A549 (cell line): ENCODE measurements around the gene RASGEF1C. TPM values are rescaled to one million over a fixed set of nuclear protein-coding genes. Genes with fewer than 3 reads are reported as not detected.

Experiments
- ATAC-seq, 2 experiments: fragments of 200-7000 bp in 1 of 2; fragments of >200 bp in 1 of 2; cut with Nextera tagmentation in 1 of 2; cut with Tn5 transposase in 1 of 2; 3 replicates each; pipeline versions ENCODE4 v1.8.0 to v1.9.1; 2018 to 2020; ENCODE audit warnings: mild to moderate bottlenecking in 1 of 2, moderate library complexity in 1 of 2
- CTCF ChIA-PET: fragments of 300-600 bp; sonication (Branson Sonifier 250); formaldehyde crosslinking; extraction: SDS; loops from one replicate; lab custom pipeline; 2021; ENCODE audit warnings: antibody characterized with exemption, inconsistent platforms; lab: Yijun Ruan, JAX
- POLR2A ChIA-PET: fragments of 350-600 bp; formaldehyde crosslinking; extraction: SDS; loops from one replicate; lab custom pipeline; 2021; ENCODE audit warnings: antibody characterized with exemption, inconsistent platforms; lab: Yijun Ruan, JAX
- DNase-seq, 2 experiments: peaks; one replicate each; pipeline versions ENCODE4 v3.0.0 to v3.0.0-alpha.2; 2011 to 2016; ENCODE audit warnings: low read depth in 1 of 2, low spot score in 1 of 2
- FAIRE-seq: peaks from 2 replicates; lab custom pipeline; 2011; peaks lifted over from hg19 to GRCh38; lab: Jason Lieb, UNC
- H3K27ac ChIP-seq, 2 experiments: fragments of >200 bp; sonication (Bioruptor Twin); formaldehyde crosslinking; 3 replicates each; pipeline ENCODE4 v1.5.1; 2016 to 2017
- H3K4me1 ChIP-seq: fragments of >200 bp; sonication (Bioruptor Twin); formaldehyde crosslinking; 3 replicates; pipeline ENCODE4 v1.6.1; 2016
- H3K4me2 ChIP-seq: fragments of >200 bp; sonication (Bioruptor Twin); formaldehyde crosslinking; 3 replicates; pipeline ENCODE4 v1.6.1; 2016
- H3K4me3 ChIP-seq: fragments of >200 bp; sonication (Bioruptor Twin); formaldehyde crosslinking; 3 replicates; pipeline ENCODE4 v1.5.1; 2016
- H3K9me3 ChIP-seq: fragments of >200 bp; sonication (Bioruptor Twin); formaldehyde crosslinking; 3 replicates; pipeline ENCODE4 v1.6.1; 2016
- BHLHE40 ChIP-seq: IDR thresholded peaks from 2 replicates; pipeline ENCODE4 v1.6.1; 2012; ENCODE audit warnings: low read depth, low read length, inconsistent platforms
- EHF ChIP-seq: fragments of 250-450 bp; sonication (Bioruptor Pico); IDR thresholded peaks from 2 replicates; pipeline ENCODE4 v1.5.0; 2020; ENCODE audit warnings: mild to moderate bottlenecking
- FOSL2 ChIP-seq, 2 experiments: fragments of 450-650 bp in 1 of 2; fragments of >200 bp in 1 of 2; sonication (Bioruptor Twin) in 1 of 2; formaldehyde crosslinking; IDR thresholded peaks; 2 replicates each; pipeline versions ENCODE4 v1.5.0 to v1.6.1; 2016 to 2020; ENCODE audit warnings: mild to moderate bottlenecking in 1 of 2, moderate library complexity in 1 of 2
- FOXS1 ChIP-seq: fragments of 250-450 bp; sonication (Bioruptor Pico); IDR thresholded peaks from 2 replicates; pipeline ENCODE4 v1.5.0; 2020; ENCODE audit warnings: mild to moderate bottlenecking, moderate library complexity
- HDAC2 ChIP-seq: fragments of 200-600 bp; sonication (generic); IDR thresholded peaks from 2 replicates; pipeline ENCODE4 v1.6.1; 2016
- HOXB5 ChIP-seq: fragments of 250-450 bp; sonication (Bioruptor Pico); IDR thresholded peaks from 2 replicates; pipeline ENCODE4 v1.5.0; 2020; ENCODE audit warnings: mild to moderate bottlenecking, moderate library complexity
- JUN ChIP-seq, 2 experiments: fragments of >200 bp; sonication (Bioruptor Twin); formaldehyde crosslinking; IDR thresholded peaks; 2 replicates in 1 of 2; 3 replicates in 1 of 2; pipeline ENCODE4 v1.6.1; 2016 to 2017
- KDM5A ChIP-seq: fragments of 200-600 bp; sonication (generic); IDR thresholded peaks from 2 replicates; pipeline ENCODE4 v1.6.1; 2016; ENCODE audit warnings: antibody characterized with exemption, mild to moderate bottlenecking
- MAZ ChIP-seq: fragments of 150-350 bp; IDR thresholded peaks from 2 replicates; pipeline ENCODE4 v1.6.1; 2014; ENCODE audit warnings: antibody characterized with exemption, low read depth, low read length, borderline replicate concordance
- NFE2L2 ChIP-seq: fragments of 150-350 bp; conservative IDR thresholded peaks from 2 replicates; pipeline ENCODE4 v1.6.1; 2014; ENCODE audit warnings: low read length
- NR3C1 ChIP-seq: fragments of >200 bp; sonication (Bioruptor Twin); formaldehyde crosslinking; IDR thresholded peaks from 3 replicates; pipeline ENCODE4 v1.6.1; 2017
- RAD21 ChIP-seq, 2 experiments: fragments of >200 bp in 1 of 2; sonication (Bioruptor Twin) in 1 of 2; formaldehyde crosslinking in 1 of 2; IDR thresholded peaks in 1 of 2; conservative IDR thresholded peaks in 1 of 2; 2 replicates in 1 of 2; 3 replicates in 1 of 2; pipeline ENCODE4 v1.6.1; 2012 to 2018; ENCODE audit warnings: inconsistent platforms in 1 of 2
- RFX5 ChIP-seq: fragments of 450-650 bp; IDR thresholded peaks from 2 replicates; pipeline ENCODE4 v1.7.1; 2014; ENCODE audit warnings: antibody characterized with exemption, mild to moderate bottlenecking, moderate library complexity
- TP53 ChIP-seq: fragments of 250-450 bp; sonication (Bioruptor Pico); IDR thresholded peaks from 2 replicates; pipeline ENCODE4 v1.5.0; 2021; ENCODE audit warnings: mild to moderate bottlenecking, moderate library complexity
- ZNF302 ChIP-seq: fragments of 250-450 bp; sonication (Bioruptor Pico); IDR thresholded peaks from 2 replicates; pipeline ENCODE4 v1.9.0; 2021; ENCODE audit warnings: inconsistent platforms, mild to moderate bottlenecking, moderate library complexity
- WGBS: methylation state at CpG from one replicate; pipeline ENCODE4 v1.1.6; 2017; ENCODE audit errors: missing lambda C conversion rate; 5-methylcytosine and 5-hydroxymethylcytosine counted together
- polyA plus RNA-seq, 4 experiments: library from polyadenylated mRNA; depleted of rRNA in 3 of 4; stranded (reverse); fragments of >200 nt; fragmentation: RNase III in 1 of 4; extraction: RNeasy Plus Mini Kit Qiagen cat#74134 plus additional on column Dnase treatment in 1 of 4; gene quantifications; 2 replicates in 3 of 4; 3 replicates in 1 of 4; pipeline ENCODE4 v1.2.3, GENCODE V29; 2011 to 2017
- TF ChIP-seq, protein P1 (sequence below): fragments of >200 bp; sonication (Bioruptor Twin); formaldehyde crosslinking; IDR thresholded peaks from 3 replicates; pipeline ENCODE4 v1.6.1; 2016
- TF ChIP-seq, protein P2 (sequence below): fragments of 250-450 bp; sonication (Bioruptor Pico); IDR thresholded peaks from 2 replicates; pipeline ENCODE4 v1.5.0; 2020; ENCODE audit warnings: low read depth, mild to moderate bottlenecking, moderate library complexity
- TF ChIP-seq, protein P3 (sequence below): fragments of 450-650 bp; IDR thresholded peaks from 2 replicates; pipeline ENCODE4 v1.6.1; 2014; ENCODE audit warnings: antibody characterized with exemption

Gene RASGEF1C
- polyA plus RNA-seq, 2 of the 4 experiments (the other 2 are of a cell fraction): 0.12 TPM; not detected in 1

GRCh38 chr5:180193749-180194375, 15.1 kb downstream of the RASGEF1C start:
- no peak for ATAC-seq
- Histone ChIP-seq H3K27ac (no peak overlapping the region), H3K4me3 (no peak overlapping the region), H3K4me2 (no peak overlapping the region), H3K9me3 (no peaks in the 10 kb centered on the region), H3K4me1 (no peaks in the 10 kb centered on the region)
- WGBS: 90% methylated on average over 24 of the region's 24 CpGs
- FAIRE-seq: no peak
- ChIA-PET POLR2A (no interaction called here), CTCF (no interaction called here)
- DNase-seq: no peak
- TF ChIP-seq, protein P1, sequence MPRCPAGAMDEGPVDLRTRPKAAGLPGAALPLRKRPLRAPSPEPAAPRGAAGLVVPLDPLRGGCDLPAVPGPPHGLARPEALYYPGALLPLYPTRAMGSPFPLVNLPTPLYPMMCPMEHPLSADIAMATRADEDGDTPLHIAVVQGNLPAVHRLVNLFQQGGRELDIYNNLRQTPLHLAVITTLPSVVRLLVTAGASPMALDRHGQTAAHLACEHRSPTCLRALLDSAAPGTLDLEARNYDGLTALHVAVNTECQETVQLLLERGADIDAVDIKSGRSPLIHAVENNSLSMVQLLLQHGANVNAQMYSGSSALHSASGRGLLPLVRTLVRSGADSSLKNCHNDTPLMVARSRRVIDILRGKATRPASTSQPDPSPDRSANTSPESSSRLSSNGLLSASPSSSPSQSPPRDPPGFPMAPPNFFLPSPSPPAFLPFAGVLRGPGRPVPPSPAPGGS: no peak
- no peak for TF ChIP-seq JUN (IDR thresholded peaks at IDR 0.05)
- no peak for TF ChIP-seq NR3C1
- TF ChIP-seq, protein P2, sequence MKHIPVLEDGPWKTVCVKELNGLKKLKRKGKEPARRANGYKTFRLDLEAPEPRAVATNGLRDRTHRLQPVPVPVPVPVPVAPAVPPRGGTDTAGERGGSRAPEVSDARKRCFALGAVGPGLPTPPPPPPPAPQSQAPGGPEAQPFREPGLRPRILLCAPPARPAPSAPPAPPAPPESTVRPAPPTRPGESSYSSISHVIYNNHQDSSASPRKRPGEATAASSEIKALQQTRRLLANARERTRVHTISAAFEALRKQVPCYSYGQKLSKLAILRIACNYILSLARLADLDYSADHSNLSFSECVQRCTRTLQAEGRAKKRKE (CRISPR knock-in tag): no peak
- TF ChIP-seq, protein P3, sequence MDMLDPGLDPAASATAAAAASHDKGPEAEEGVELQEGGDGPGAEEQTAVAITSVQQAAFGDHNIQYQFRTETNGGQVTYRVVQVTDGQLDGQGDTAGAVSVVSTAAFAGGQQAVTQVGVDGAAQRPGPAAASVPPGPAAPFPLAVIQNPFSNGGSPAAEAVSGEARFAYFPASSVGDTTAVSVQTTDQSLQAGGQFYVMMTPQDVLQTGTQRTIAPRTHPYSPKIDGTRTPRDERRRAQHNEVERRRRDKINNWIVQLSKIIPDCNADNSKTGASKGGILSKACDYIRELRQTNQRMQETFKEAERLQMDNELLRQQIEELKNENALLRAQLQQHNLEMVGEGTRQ: no peak
- no peak for TF ChIP-seq HDAC2

DNA sequence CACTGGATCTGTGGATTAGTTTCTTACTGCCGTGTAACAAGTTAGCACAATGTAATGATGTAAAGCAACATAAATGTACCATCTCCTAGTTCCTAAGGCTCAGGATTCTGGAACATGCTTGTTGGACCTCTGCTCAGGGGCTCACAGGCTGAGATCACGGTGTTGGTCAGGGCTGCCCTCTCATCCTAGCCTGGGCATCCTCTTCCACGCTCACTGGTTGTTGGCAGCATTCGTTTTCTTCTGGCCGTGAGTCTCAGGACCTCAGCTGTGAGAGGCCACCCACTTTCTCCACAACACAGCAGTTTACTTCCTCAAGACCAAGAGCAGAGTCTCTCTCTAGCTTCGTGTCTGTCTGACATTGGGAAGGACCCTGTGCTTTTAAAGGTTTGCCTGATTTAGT, 17.3 kb downstream of the RASGEF1C start:
- Histone ChIP-seq H3K4me1 (no peaks in the 10 kb centered on the region), H3K9me3 (peaks cover 11% of the 10 kb centered on the region; the same call in 2 of the 3 replicates), H3K4me2 (no peak overlapping the region), H3K27ac (no peak overlapping the region), H3K4me3 (no peak overlapping the region)
- 50% methylated on average over 6 of the region's 6 CpGs for WGBS
- DNase-seq: no peak
- ChIA-PET CTCF (interaction anchor here (0.9 to 1.8 kb wide), 3 partner anchors 9 to 18 kb away, joined by 3 to 11 read pairs (median 4); partner anchors contain the start of gene RASGEF1C), POLR2A (no interaction called here)
- FAIRE-seq: no peak
- ATAC-seq: no peak
- no peak for TF ChIP-seq BHLHE40
- TF ChIP-seq RFX5: no peak
- TF ChIP-seq NFE2L2: no peak
- TF ChIP-seq RAD21 (conservative IDR thresholded peaks at IDR 0.05 in 1 of 2, IDR thresholded peaks at IDR 0.05 in 1 of 2): no peak

GRCh38 chr5:180187767-180188166, 21.2 kb downstream of the RASGEF1C start:
- Histone ChIP-seq H3K27ac (no peak overlapping the region), H3K9me3 (peaks cover 29% of the 10 kb centered on the region), H3K4me3 (no peak overlapping the region), H3K4me2 (no peak overlapping the region), H3K4me1 (no peaks in the 10 kb centered on the region)
- CTCF ChIA-PET: no interaction called here
- FAIRE-seq: no peak
- WGBS: 10% methylated on average over 2 of the region's 2 CpGs
- no peak for DNase-seq
- TF ChIP-seq HDAC2 (no peak), TP53 (CRISPR knock-in tag) (no peak), ZNF302 (CRISPR knock-in tag) (no peak), KDM5A (no peak), HOXB5 (CRISPR knock-in tag) (no peak), RFX5 (no peak), FOSL2 (IDR thresholded peaks at IDR 0.05) (no peak), FOSL2 (CRISPR knock-in tag; IDR thresholded peaks at IDR 0.05) (no peak), MAZ (no peak), FOXS1 (CRISPR knock-in tag) (no peak), EHF (no peak), RAD21 (conservative IDR thresholded peaks at IDR 0.05 in 1 of 2, IDR thresholded peaks at IDR 0.05 in 1 of 2) (no peak)
- POLR2A ChIA-PET: no interaction called here
- no peak for ATAC-seq
